Sigmoid colon (tissue), 4 donors: Measurements from ENCODE around the gene MYEOV.

Source experiments
- EP300 ChIP-seq, 4 donors: sonication (generic); formaldehyde crosslinking; IDR thresholded peaks; one replicate each; pipeline ENCODE4 v1.6.1; 2017; ENCODE audit warnings: antibody characterized with exemption in 4 of 4
- TF ChIP-seq, protein P1 (sequence below), 4 experiments: fragments of 450-650 bp in 3 of 4; fragments of 200-600 bp in 1 of 4; IDR thresholded peaks; one replicate each; pipeline ENCODE4 v1.5.1; 2016 to 2019; ENCODE audit warnings: antibody characterized with exemption in 4 of 4, mild to moderate bottlenecking in 3 of 4, moderate library complexity in 2 of 4

DNA sequence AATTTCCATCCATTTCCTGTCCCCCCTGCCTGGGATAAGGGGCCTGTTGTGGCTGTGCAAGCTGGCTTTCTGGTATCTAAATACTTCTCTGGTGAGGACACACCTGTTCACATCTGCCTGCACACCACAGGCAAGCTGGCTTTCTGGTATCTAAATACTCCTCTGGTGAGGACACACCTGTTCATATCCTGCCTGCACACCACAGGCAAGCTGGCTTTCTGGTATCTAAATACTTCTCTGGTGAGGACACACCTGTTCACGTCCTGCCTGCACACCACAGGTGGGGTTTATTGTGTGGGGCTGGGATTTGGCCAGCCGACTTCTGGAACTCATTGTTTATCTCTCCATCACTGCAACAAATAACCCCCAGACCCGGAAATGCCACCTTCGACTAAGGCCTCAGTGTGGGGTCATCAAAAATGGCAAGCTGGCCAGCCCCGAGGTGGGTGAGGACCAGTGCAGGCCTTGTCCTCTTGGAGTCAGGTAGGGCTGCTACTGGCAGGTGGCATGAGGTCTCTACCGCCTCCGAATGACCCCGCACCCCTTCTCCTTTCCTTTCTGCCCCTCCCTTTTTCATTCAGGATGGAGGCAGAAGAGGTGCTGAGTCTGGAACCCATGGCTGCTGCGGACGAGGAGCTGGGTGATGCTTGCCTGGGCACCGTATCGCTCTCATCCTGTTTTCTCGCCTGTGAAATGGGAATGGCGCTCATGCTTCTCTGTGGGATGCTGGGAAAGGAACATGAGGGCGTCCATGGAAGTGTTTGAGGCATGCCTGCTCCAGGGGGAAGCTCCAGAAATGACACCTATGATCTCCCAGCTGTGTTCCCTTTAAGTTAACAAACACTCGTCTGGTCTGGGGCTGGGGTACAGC is 43.5 kb upstream of the MYEOV start:
- TF ChIP-seq, protein P1, sequence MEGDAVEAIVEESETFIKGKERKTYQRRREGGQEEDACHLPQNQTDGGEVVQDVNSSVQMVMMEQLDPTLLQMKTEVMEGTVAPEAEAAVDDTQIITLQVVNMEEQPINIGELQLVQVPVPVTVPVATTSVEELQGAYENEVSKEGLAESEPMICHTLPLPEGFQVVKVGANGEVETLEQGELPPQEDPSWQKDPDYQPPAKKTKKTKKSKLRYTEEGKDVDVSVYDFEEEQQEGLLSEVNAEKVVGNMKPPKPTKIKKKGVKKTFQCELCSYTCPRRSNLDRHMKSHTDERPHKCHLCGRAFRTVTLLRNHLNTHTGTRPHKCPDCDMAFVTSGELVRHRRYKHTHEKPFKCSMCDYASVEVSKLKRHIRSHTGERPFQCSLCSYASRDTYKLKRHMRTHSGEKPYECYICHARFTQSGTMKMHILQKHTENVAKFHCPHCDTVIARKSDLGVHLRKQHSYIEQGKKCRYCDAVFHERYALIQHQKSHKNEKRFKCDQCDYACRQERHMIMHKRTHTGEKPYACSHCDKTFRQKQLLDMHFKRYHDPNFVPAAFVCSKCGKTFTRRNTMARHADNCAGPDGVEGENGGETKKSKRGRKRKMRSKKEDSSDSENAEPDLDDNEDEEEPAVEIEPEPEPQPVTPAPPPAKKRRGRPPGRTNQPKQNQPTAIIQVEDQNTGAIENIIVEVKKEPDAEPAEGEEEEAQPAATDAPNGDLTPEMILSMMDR (IDR thresholded peaks at IDR 0.05), result no peak
- TF ChIP-seq EP300 (IDR thresholded peaks at IDR 0.05), result no peak
